Stomach (tissue), 9 donors: ENCODE results near the gene AARS1. TPM values are rescaled to one million over a fixed set of nuclear protein-coding genes. Genes with fewer than 3 reads are reported as not detected.
"Not testable (repeated sequence)": the region's sequence is repeated elsewhere in the genome, so short reads cannot be mapped to it uniquely, and the experiment has no call there.

Source experiments
- DNase-seq, 2 donors: peaks; one replicate each; pipeline versions ENCODE4 v3.0.0 to v3.0.0-alpha.2; 2013 to 2019
- H3K27ac ChIP-seq, 5 donors: fragments of 200-600 bp in 4 of 5; sonication (generic) in 4 of 5; one replicate each; pipeline ENCODE4 v1.5.1; 2013 to 2019; ENCODE audit warnings: mild to moderate bottlenecking in 1 of 5, moderate library complexity in 1 of 5
- H3K27me3 ChIP-seq, 3 donors: fragments of 200-600 bp; sonication (generic); one replicate each; pipeline ENCODE4 v1.5.1; 2017 to 2019; ENCODE audit warnings: mixed run types in 1 of 3
- H3K36me3 ChIP-seq, 4 donors: fragments of 200-600 bp; sonication (generic); 1 replicate in 3 of 4; 2 replicates in 1 of 4; pipeline ENCODE4 v1.5.1; 2016 to 2019
- H3K4me1 ChIP-seq, 4 donors: fragments of 200-600 bp; sonication (generic); one replicate each; pipeline ENCODE4 v1.5.1; 2016 to 2019
- H3K4me3 ChIP-seq, 4 donors: fragments of 200-600 bp; sonication (generic) in 3 of 4; one replicate each; pipeline ENCODE4 v1.5.1; 2016 to 2019; ENCODE audit warnings: mild to moderate bottlenecking in 1 of 4
- H3K9me3 ChIP-seq, 4 donors: fragments of 200-600 bp; sonication (generic); one replicate each; pipeline ENCODE4 v1.5.1; 2016 to 2019
- EP300 ChIP-seq: sonication (generic); formaldehyde crosslinking; IDR thresholded peaks from one replicate; pipeline ENCODE4 v1.6.1; 2017; ENCODE audit warnings: antibody characterized with exemption
- POLR2A ChIP-seq, 4 donors: fragments of 450-650 bp; IDR thresholded peaks; one replicate each; pipeline ENCODE4 v1.6.1; 2016; ENCODE audit warnings: antibody characterized with exemption in 4 of 4, control low read depth in 2 of 4, mild to moderate bottlenecking in 1 of 4, moderate library complexity in 1 of 4
- POLR2AphosphoS5 ChIP-seq, 3 donors: sonication (generic); formaldehyde crosslinking; IDR thresholded peaks; one replicate each; pipeline ENCODE4 v1.6.1; 2016; ENCODE audit warnings: antibody characterized with exemption in 3 of 3
- WGBS, 5 donors: extraction: QIAGEN DNeasy Blood & Tissue Kit in 3 of 5; methylation state at CpG; one replicate each; pipeline versions ENCODE4 v1.1.5 to v1.1.7; 2013 to 2018; 5-methylcytosine and 5-hydroxymethylcytosine counted together
- intact Hi-C: fragments of 100-400 bp; cut with DNase I; formaldehyde crosslinking; loops from one replicate; pipeline ENCODE4 v1.15.1; 2023; ENCODE audit warnings: low total_unique reads
- polyA plus RNA-seq, 3 donors: library from polyadenylated mRNA; stranded (reverse); fragments of 200-250 nt; gene quantifications; one replicate each; pipeline ENCODE4 v1.2.3, GENCODE V29; 2013
- total RNA-seq, 5 donors: library from RNA; depleted of rRNA; stranded (reverse); fragments of >200 nt; gene quantifications; one replicate each; pipeline versions ENCODE4 v1.1.0 to v1.2.3, GENCODE V29; 2014 to 2016
- TF ChIP-seq, protein P1 (sequence below), 7 experiments: fragments of 450-650 bp in 4 of 7; fragments of 200-600 bp in 3 of 7; sonication (generic) in 3 of 7; IDR thresholded peaks; one replicate each; pipeline ENCODE4 v1.5.1; 2016 to 2019; ENCODE audit warnings: antibody characterized with exemption in 7 of 7, control low read depth in 2 of 7, mild to moderate bottlenecking in 1 of 7
- donor health status: healthy with polysubstance abuse.
- donor health status: Bipolar disorder and iron deficiency.
- donor health status: healthy.

Gene AARS1
- total and polyA plus RNA-seq, 8 donors = 26.7 to 143 (median 49.4) TPM

DNA sequence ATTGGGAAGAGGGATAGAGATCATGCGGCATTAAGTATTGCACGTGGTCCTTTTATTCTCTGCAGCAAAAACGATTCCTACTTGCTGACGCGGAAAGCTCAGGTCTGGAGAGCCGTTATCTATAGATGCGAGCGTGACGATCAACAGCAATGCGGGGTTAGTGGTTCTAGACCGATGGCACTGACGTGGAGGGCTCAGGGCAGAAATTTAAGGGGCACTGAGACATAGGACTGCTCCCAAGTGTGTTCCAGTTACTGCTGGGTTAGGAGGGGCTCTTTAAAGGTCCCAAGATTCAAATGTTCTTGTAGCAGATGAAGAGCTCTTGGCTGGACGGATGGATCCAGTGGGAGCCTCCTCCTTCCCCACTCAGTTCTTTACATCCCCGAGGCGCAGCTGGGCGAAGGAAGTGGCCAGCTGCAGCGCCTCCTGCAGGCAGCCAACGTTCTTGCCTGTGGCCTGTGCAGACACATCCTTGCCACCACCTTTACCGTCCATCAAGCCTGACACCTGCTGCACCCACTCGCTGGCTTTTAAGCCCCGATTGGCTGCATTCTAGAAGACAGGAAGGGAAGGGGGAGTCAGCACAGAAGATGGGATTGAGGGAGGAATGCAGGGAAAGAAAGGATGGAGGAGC, 36.8 kb downstream of the AARS1 start:
- H3K9me3 ChIP-seq = no peaks in the 10 kb centered on the region
- WGBS, 5 donors = 81 to 91% (median 90%) methylated on average over 21 of the region's 21 CpGs
- peaks cover 14 to 40% (median 20%) of the 10 kb centered on the region in 4 donors for H3K4me1 ChIP-seq
- H3K36me3 ChIP-seq = peaks cover 48 to 64% (median 55%) of the 10 kb centered on the region in 4 donors
- intact Hi-C loops = loop anchor here (10.0 kb wide), 1 partner anchor 98 kb away; no protein-coding TSS in a partner anchor
- no peaks in the 10 kb centered on the region for H3K27me3 ChIP-seq
- TF ChIP-seq POLR2A (IDR thresholded peaks at IDR 0.05) (no peak), POLR2AphosphoS5 (IDR thresholded peaks at IDR 0.05) (no peak), EP300 (no peak)
- TF ChIP-seq, protein P1, sequence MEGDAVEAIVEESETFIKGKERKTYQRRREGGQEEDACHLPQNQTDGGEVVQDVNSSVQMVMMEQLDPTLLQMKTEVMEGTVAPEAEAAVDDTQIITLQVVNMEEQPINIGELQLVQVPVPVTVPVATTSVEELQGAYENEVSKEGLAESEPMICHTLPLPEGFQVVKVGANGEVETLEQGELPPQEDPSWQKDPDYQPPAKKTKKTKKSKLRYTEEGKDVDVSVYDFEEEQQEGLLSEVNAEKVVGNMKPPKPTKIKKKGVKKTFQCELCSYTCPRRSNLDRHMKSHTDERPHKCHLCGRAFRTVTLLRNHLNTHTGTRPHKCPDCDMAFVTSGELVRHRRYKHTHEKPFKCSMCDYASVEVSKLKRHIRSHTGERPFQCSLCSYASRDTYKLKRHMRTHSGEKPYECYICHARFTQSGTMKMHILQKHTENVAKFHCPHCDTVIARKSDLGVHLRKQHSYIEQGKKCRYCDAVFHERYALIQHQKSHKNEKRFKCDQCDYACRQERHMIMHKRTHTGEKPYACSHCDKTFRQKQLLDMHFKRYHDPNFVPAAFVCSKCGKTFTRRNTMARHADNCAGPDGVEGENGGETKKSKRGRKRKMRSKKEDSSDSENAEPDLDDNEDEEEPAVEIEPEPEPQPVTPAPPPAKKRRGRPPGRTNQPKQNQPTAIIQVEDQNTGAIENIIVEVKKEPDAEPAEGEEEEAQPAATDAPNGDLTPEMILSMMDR (IDR thresholded peaks at IDR 0.05) = no peak
- H3K27ac ChIP-seq = peak overlapping the region in 3 of 5 donors; percentile 85 to 95 (median 89)
- DNase-seq = peak in 1 of 2 donors; percentile 30
- H3K4me3 ChIP-seq = no peak overlapping the region

DNA sequence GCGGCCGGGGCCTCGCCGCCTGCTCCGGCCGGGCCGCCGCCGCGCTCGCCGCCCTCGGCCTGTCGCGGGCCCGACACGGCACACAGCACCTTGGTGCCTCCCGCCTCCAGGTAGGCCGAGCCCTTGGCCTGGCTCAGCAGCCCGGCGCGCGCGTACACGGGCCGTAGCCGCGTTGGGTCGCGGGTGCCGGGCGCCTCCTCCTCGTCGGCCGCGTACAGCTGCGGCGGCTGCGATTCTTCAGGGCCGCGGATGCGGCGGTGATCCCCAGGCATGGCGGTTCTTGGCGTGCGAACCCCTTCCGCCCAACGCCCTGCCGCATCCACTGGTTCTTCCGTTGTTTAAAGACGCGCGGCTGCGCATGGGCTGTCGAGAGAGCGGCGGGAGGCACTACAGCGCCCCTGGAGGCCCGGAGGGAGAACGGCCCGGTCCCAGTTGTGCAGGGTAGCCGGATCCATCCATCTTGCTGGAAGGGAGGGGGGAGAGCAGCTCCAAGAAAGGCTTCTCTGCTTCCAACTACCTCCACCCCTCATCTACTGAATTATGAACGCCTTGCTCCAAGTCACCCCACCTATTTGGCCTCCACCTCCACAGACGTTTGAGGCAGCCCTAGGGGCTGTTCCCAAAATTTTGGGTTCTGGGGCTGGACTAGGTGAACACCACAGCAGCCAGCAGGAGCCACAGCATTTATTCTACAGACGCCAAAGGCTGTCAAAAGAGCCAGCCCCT, 37.5 kb downstream of the AARS1 start, which contains the start of gene EXOSC6:
Gene EXOSC6, minus strand, starts transcription at position 312 of the 726 bp plus-strand sequence. Its CDS starts 40 bp downstream, at position 272.
- intact Hi-C loops = loop anchor here (10.0 kb wide), 1 partner anchor 97 kb away; no protein-coding TSS in a partner anchor
- peak; percentile 92 to 98 for DNase-seq
- no peaks in the 10 kb centered on the region for H3K27me3 ChIP-seq
- 2 to 3% (median 2%) methylated on average over 34 to 65 of the region's 65 CpGs for WGBS, 5 donors
- H3K9me3 ChIP-seq = no peaks in the 10 kb centered on the region
- peak within 1 kb of the TSS; percentile 85 to 96 (median 90) for H3K27ac ChIP-seq
- H3K4me1 ChIP-seq = peaks cover 14 to 40% (median 20%) of the 10 kb centered on the region in 4 donors
- H3K36me3 ChIP-seq = peaks cover 41 to 58% (median 49%) of the 10 kb centered on the region in 4 donors
- TF ChIP-seq POLR2AphosphoS5 (IDR thresholded peaks at IDR 0.05) (peak; percentile 88 to 98 (median 92)), POLR2A (IDR thresholded peaks at IDR 0.05) (no peak)
- TF ChIP-seq, protein P1 (IDR thresholded peaks at IDR 0.05) = peak in 5 of 7 experiments; percentile 80 to 92 (median 91)
- H3K4me3 ChIP-seq = peak within 1 kb of the TSS; percentile 66 to 82 (median 77)

DNA sequence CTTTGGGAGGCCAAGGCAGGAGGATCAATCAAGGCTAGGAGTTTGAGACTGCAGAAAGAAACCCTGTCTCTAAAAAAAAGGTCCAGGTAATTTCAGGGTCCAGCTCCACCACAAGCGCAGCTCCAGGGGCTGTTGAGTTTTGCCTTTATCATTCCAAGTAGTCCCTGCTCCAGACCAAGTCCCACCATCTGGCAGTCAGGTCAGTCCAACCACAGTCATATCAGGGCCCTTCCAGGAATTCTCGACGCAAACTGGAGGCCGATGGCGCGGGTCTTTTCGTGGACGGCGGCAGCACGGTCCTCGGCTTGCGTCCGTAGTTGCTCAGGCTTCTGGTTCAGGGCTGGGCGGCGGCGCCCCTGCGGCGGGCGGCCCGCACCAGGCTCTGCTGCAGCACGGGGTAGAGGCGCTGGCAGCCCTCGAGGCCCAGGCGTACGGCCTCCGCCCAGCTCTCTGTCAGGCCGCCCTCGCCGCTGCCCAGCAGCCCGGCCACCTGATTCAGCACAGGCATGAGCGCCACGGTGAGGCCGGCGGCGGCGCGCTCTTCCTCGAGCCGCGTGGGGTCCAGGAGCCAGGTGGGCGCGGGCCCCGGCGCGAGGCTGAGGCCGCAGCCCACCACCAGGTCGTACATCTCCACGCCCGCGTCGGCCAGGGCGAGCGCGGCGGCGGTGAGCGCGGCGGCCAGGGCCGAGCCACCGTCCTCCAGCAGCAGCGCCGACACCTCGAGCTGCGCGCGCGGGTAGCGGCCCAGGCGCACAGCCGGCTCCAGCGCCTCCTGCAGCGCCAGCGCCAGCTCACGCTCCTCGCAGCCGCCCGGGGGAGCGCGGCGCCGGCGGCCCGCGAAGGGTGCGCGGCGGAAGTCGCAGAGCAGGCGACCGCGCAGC, 38.3 kb downstream of the AARS1 start:
- no peaks in the 10 kb centered on the region for H3K27me3 ChIP-seq
- H3K9me3 ChIP-seq = no peaks in the 10 kb centered on the region
- TF ChIP-seq EP300 (no peak), POLR2A (IDR thresholded peaks at IDR 0.05) (no peak), POLR2AphosphoS5 (IDR thresholded peaks at IDR 0.05) (no peak)
- TF ChIP-seq, protein P1 (IDR thresholded peaks at IDR 0.05) = no peak
- peaks cover 34 to 50% (median 41%) of the 10 kb centered on the region in 4 donors for H3K36me3 ChIP-seq
- 1% methylated on average over 17 to 92 of the region's 92 CpGs for WGBS, 5 donors
- peaks cover 14 to 40% (median 20%) of the 10 kb centered on the region in 4 donors for H3K4me1 ChIP-seq
- peak; percentile 52 to 77 for DNase-seq
- peak overlapping the region; percentile 66 to 82 (median 77) for H3K4me3 ChIP-seq
- peak overlapping the region; percentile 76 to 96 (median 89) for H3K27ac ChIP-seq
- intact Hi-C loops = loop anchor here (10.0 kb wide), 1 partner anchor 96 kb away; no protein-coding TSS in a partner anchor

DNA sequence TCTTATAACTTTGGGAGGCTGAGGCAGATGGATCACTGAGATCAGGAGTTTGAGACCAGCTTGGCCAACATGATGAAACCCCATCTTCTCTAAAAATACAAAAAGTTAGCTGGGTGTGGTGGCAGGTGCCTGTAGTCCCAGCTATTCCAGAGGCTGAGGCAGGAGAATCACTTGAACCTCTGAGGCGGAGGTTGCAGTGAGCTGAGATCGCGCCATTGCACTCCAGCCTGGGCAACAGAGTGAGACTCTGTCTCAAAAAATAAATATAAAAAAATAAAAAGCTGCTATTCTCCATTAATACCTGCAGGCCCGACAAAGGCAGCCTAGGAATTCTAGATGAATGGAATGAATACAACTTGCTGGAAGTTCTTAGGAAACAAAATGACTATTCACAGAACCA, 39.6 kb downstream of the AARS1 start:
- not testable (repeated sequence) for H3K27me3 ChIP-seq, H3K9me3 ChIP-seq, H3K27ac ChIP-seq, DNase-seq
- Histone ChIP-seq H3K4me3 (peak overlapping the region in 2 of 4 donors; percentile 82), H3K36me3 (peaks cover 21 to 37% (median 28%) of the 10 kb centered on the region in 4 donors), H3K4me1 (peaks cover 14 to 40% (median 20%) of the 10 kb centered on the region in 4 donors)
- WGBS, 5 donors = 75 to 85% (median 80%) methylated on average over 4 of the region's 4 CpGs
- intact Hi-C loops = loop anchor here (10.0 kb wide), 1 partner anchor 95 kb away; no protein-coding TSS in a partner anchor

DNA sequence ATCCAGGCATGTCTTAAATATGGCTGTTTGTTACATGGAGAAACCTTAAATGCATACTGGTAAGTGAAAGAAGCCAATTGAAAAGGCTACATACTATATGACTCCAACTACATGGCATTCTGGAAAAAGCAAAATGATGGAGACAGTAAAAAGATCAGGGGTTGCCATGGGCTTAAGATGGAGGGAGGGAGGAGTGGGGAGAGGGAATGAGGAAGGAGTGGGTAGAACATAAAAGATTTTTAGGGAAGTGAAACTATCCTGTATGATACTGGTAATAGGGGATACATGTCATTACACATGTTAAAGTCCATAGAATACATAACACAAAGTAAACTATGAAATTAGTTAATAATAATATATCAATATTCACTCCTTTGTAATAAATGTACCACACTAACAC, 50.5 kb downstream of the AARS1 start:
- peaks cover 5 to 60% (median 55%) of the 10 kb centered on the region in 4 donors for H3K36me3 ChIP-seq
- H3K27ac ChIP-seq, intact Hi-C loops, H3K4me1 ChIP-seq, H3K4me3 ChIP-seq, DNase-seq, H3K9me3 ChIP-seq, H3K27me3 ChIP-seq: not testable (repeated sequence)

DNA sequence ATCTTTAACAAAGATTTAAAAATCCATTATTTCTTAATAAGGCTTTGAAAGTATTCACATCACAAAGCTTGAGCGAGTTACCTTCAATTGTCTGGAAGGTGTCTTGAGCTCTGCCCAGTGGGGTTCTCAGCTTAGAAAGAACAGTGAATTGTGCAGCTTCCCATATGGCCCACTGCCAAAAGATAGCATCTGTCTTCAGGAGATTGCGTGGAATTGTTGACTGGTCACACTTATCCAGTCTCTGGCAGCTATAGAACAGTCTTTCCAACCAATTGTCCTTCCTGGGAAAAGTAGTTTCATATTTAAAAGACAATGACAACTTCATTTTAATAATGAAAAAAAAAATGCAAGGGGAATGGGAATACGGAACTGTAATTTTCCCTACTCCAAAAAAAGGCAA, 57.5 kb downstream of the AARS1 start:
- H3K27ac ChIP-seq, H3K4me1 ChIP-seq, H3K9me3 ChIP-seq, H3K4me3 ChIP-seq, H3K27me3 ChIP-seq, intact Hi-C loops, DNase-seq: not testable (repeated sequence)
- H3K36me3 ChIP-seq = peaks cover 3 to 87% (median 77%) of the 10 kb centered on the region in 4 donors
- WGBS, 5 donors = 63 to 75% (median 73%) methylated on average over 2 to 3 of the region's 3 CpGs

DNA sequence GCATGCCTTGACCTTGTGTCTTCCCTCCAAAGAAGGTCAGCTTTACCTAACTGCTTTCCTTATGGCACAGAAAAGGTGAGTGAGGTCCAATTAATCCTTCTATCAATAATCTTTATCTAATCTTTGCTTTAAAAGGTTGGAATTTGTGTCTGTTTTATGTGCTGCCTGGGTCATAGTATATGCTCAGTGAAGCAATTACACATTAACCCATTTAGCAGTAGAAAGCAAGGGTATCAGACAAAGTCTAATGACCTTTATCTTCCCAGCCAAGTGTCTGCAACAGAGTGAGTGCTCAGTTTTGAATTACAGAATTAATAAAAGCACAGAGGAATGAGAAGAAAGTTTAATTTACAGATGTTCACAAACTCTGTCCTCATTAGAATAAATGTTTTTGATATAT, 63.3 kb downstream of the AARS1 start:
- DNase-seq, H3K27ac ChIP-seq, H3K4me1 ChIP-seq, H3K27me3 ChIP-seq, intact Hi-C loops, H3K4me3 ChIP-seq, H3K9me3 ChIP-seq: not testable (repeated sequence)
- H3K36me3 ChIP-seq = peaks cover 0 to 68% (median 61%) of the 10 kb centered on the region in 4 donors
